ENCODE measurements around the gene NAA60. TPM values are rescaled to one million over a fixed set of nuclear protein-coding genes. Genes with fewer than 3 reads are reported as not detected.
A peak's percentile ranks its signal among the peaks of the same experiment; 100 is the strongest.

NAA60 gene
- total RNA-seq (10 to 100 TPM; 35.0 to 85.9 (median 51.2) TPM), polyA plus RNA-seq (10 to 100 TPM; 27.2 to 40.3 (median 33.8) TPM)
- long read RNA-seq, donor 1, transcript NAA60-238 (5 exons, 3,899 nt) = major isoform, 8 of 17 reads
- long read RNA-seq, donor 1, partial matches to known transcripts = 0 of 17 reads
- long read RNA-seq, donor 1, other reads (novel, unspliced or antisense) = 0 of 17 reads
- long read RNA-seq, donor 2, transcript NAA60-238 (5 exons, 3,899 nt) = major isoform, 5 of 20 reads
- long read RNA-seq, donor 2, partial matches to known transcripts = 0 of 20 reads
- long read RNA-seq, donor 2, other reads (novel, unspliced or antisense) = 0 of 20 reads

GRCh38 chr16:3443108-3444031 is at the start of gene NAA60, which contains the start of gene ZNF597:
TSS of gene NAA60 (plus strand) at chr16:3443680. CDS start at chr16:3476228, 32,548 bp downstream.
TSS of gene ZNF597 (minus strand) at chr16:3443504. CDS start at chr16:3443153, 351 bp downstream.
- Histone ChIP-seq H3K27me3 (replicated peaks in 1 of 7) (peaks cover 0 to 7% (median 0%) of the 10 kb centered on the region in 7 donors), H3K27ac (peak within 1 kb of the TSS; percentile 29 to 90 (median 81)), H3K9me3 (peaks cover 0 to 33% (median 22%) of the 10 kb centered on the region in 8 donors), H3K36me3 (peaks cover 0 to 51% (median 18%) of the 10 kb centered on the region in 6 donors), H3K4me3 (peak within 1 kb of the TSS; percentile 39 to 70 (median 58)), H3K4me1 (peaks cover 6 to 33% (median 13%) of the 10 kb centered on the region in 6 donors)
- peak; percentile 91 for DNase-seq
- 35 to 68% (median 44%) methylated on average over 61 of the region's 61 CpGs for WGBS, 5 donors
- TF ChIP-seq POLR2A (IDR thresholded peaks at IDR 0.05) (no peak), POLR2AphosphoS5 (IDR thresholded peaks at IDR 0.05) (peak; percentile 74 to 84 (median 82)), CTCF (IDR thresholded peaks at IDR 0.05 in 8 of 11, conservative IDR thresholded peaks at IDR 0.05 in 3 of 11) (peak in 1 of 11 experiments; percentile 4)
- intact Hi-C loops (cut with DNase I; ENCODE audit: low total_unique reads) = no loop called here

- intact Hi-C loops (cut with DNase I; ENCODE audit: low total_unique reads) = no loop called here
- TF ChIP-seq POLR2AphosphoS5 (IDR thresholded peaks at IDR 0.05) (no peak), CTCF (IDR thresholded peaks at IDR 0.05 in 8 of 11, conservative IDR thresholded peaks at IDR 0.05 in 3 of 11) (no peak), POLR2A (IDR thresholded peaks at IDR 0.05) (no peak)
- H3K27ac ChIP-seq = peak overlapping the region; percentile 71 to 94 (median 91)
These were observed 43.1 kb upstream of the NAA60 start for GRCh38 chr16:3400446-3400778.

GRCh38 chr16:3400779-3401688 is 42.4 kb upstream of the NAA60 start, which contains the start of the genes ZNF174 and ZSCAN32:
TSS of gene ZNF174 (plus strand) at chr16:3401215. CDS start at chr16:3402005, 790 bp downstream.
TSS of gene ZSCAN32 (minus strand) at chr16:3401004. CDS start at chr16:3397557, 3,447 bp downstream.
- WGBS, 5 donors = 0 to 3% (median 1%) methylated on average over 7 to 95 of the region's 95 CpGs
- Histone ChIP-seq H3K9me3 (peaks cover 0 to 62% (median 46%) of the 10 kb centered on the region in 8 donors), H3K4me1 (peaks cover 9 to 62% (median 38%) of the 10 kb centered on the region in 6 donors), H3K4me3 (peak within 1 kb of the TSS; percentile 59 to 95 (median 80)), H3K27ac (peak within 1 kb of the TSS; percentile 75 to 94 (median 91)), H3K27me3 (replicated peaks in 1 of 7) (no peaks in the 10 kb centered on the region), H3K36me3 (peaks cover 0 to 57% (median 38%) of the 10 kb centered on the region in 6 donors)
- peak; percentile 99 for DNase-seq
- TF ChIP-seq POLR2AphosphoS5 (IDR thresholded peaks at IDR 0.05) (peak; percentile 94 to 97 (median 96)), POLR2A (IDR thresholded peaks at IDR 0.05) (peak; percentile 26 to 89 (median 73)), CTCF (IDR thresholded peaks at IDR 0.05 in 8 of 11, conservative IDR thresholded peaks at IDR 0.05 in 3 of 11) (peak in 6 of 11 experiments; percentile 7 to 55 (median 36))
- intact Hi-C loops (cut with DNase I; ENCODE audit: low total_unique reads) = no loop called here

More at GRCh38 chr16:3400446-3400778, 43.1 kb upstream of the NAA60 start:
- WGBS, 5 donors = 0 to 1% (median 0%) methylated on average over 16 to 18 of the region's 18 CpGs
- H3K27me3 ChIP-seq (replicated peaks in 1 of 7) = no peaks in the 10 kb centered on the region
- peaks cover 9 to 62% (median 38%) of the 10 kb centered on the region in 6 donors for H3K4me1 ChIP-seq
- peak overlapping the region; percentile 59 to 95 (median 80) for H3K4me3 ChIP-seq
- DNase-seq = no peak
- H3K36me3 ChIP-seq = peaks cover 0 to 57% (median 38%) of the 10 kb centered on the region in 6 donors
- peaks cover 0 to 62% (median 46%) of the 10 kb centered on the region in 8 donors for H3K9me3 ChIP-seq
